ENCODE results near the gene TRIM29.

Gene TRIM29

GRCh38 chr11:120137187-120137610, 714 bp downstream of the TRIM29 start:
- no peak for DNase-seq

DNA sequence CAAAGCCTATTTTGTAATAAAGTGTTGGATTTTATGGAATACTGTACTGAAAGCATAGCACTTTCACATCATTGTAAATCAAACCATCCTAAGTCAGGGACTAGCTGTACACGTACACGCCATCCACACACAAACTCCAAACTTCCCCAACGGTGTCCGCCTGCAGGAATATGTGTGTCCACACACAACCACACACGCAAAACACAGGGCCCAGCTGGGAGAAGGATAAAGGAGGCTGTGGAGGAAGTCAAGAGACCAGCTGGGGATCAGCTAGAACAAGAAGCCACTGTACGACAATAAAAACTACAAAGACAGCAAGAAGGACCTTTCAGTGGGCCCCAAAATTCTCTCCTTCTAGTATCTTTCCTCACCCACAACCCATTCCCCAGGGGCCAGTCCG, 1.6 kb downstream of the TRIM29 start:
- no peak for DNase-seq

DNA sequence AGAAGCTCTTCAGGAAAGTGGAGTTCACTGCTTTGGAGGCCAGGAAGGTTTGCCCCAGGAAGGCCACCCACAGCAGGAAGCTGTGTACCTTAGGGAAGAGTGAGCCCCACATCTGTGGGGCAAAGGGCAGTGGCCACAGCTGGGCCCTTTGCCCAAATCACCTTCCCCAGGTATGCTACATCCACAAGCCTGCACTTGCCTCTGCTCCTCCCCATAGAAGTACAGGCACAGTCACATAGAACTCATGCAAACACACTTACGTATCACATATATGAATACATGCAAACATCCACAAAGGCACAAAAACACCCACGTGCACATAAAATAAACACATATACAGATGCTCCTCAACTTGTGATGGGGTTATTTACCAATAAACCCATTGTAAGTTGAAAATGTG, 2.1 kb downstream of the TRIM29 start:
- no peak for DNase-seq

- no peak for DNase-seq
Measured at GRCh38 chr11:120134931-120135228, 3.0 kb downstream of the TRIM29 start.

DNA sequence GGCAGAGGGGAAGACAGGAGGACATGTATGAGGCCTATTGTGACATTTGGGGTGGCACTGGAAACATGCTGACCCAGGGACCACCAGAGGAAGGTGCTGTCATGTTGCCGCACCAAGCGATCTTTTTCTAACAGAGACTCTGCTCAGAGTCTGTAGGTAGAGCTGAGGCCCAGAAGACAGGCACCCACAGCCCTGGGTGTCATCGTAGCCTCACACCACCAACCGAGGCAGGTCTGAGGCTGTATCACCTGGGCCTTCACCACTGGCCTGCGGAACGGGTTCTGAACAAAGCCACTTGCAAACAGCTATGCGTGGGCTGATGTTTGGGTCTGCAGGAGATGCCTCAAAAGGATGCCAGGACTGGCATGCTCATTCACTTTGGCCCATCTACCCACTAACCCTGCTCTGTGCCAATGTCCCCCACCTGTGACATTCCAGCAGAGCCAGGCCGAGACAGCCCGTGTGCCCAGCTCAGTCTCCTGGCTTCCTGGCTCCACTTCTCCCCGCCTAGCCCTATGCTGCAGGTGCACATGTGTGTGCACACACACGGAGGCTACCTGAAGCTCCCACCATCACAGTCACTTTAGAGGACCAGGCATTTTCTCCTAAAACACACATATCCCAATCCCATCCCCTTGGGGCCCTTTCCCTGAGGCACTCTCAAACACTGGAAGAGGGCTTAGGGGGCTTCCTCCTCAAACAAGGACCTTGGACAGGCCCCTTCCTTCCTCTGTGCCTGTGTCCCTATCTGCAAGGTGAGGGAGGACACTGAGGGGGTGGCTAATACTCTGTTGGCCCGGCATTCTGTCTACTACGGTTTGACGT, 3.6 kb downstream of the TRIM29 start:
- DNase-seq, result no peak

DNA sequence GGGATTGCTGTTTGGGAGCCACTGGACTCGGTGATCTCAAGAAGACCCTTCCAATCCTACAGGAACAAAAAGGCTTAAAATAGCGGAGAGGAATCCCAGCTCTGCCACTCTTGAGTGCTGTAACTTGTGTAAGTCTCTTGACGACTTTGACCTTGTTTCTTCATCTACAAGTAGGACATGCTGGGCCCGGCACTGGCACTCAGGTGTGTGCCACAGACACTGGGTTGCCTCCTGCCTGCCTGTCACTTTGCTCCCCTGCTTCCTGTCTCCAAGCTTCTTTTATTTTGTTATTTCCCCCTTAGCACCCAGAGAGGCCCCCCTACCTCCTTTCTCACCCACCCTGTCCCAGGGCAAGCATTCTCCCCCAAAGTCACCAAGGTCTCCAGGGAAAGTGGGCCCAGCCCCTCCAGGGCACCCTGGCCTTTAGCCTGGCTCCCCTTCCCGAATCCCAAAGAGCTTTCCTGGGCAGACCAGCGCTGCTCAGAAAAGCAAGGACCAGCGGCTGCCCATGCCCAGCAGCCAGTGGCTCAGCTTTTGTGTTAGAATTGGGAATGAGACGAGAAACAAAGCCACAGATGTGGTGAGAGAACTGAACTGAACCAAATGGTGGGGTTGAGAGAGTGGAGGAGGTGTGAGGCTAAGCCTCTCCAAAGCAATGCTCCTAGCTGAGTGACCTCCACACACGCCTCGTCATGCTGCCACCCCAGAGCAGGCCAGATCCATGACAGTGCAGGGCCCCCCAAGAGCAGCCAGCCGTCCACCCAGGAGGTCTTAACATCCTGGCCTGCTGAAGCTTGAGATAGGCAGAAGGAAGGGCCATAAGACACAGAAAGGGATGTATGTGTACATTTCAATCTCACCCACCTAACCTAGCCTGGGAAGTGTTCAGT, 4.5 kb downstream of the TRIM29 start:
- no peak for DNase-seq

GRCh38 chr11:120132645-120133185, 5.2 kb downstream of the TRIM29 start:
- DNase-seq, result no peak

DNA sequence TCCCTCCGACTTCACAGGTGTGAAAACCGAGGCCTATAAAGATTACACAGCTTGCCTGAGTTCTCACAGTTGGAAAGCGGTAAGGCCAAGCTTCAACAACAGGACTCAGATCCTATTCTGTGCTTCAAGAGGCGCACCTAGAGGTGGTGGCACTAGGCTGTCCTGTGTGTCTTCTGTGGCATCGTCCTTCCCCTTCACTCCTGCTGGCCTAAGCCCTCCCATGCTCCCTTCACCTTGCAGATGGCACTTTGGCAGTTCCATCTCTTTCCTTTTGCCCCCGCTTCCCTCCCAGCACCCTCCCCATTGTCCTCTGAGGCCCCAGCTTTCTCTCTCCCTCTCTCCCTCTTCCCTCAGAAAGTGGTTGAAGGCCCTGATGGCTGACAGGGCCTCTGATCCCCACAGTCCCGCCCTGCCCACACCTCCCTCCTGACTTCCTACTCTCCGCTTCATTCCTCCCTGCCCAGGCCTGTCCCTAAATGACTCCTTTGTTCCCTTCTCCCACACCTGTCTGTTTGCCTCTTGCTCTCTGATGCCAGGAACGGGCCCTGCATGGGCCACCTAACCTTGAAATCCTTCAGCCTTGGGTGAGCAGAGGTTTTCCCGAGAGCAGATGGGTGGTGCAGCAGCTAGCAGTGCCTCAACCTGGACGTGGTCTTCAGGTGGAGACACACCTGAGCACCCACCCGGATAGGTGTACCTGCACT, 5.8 kb downstream of the TRIM29 start:
- DNase-seq, result no peak

DNA sequence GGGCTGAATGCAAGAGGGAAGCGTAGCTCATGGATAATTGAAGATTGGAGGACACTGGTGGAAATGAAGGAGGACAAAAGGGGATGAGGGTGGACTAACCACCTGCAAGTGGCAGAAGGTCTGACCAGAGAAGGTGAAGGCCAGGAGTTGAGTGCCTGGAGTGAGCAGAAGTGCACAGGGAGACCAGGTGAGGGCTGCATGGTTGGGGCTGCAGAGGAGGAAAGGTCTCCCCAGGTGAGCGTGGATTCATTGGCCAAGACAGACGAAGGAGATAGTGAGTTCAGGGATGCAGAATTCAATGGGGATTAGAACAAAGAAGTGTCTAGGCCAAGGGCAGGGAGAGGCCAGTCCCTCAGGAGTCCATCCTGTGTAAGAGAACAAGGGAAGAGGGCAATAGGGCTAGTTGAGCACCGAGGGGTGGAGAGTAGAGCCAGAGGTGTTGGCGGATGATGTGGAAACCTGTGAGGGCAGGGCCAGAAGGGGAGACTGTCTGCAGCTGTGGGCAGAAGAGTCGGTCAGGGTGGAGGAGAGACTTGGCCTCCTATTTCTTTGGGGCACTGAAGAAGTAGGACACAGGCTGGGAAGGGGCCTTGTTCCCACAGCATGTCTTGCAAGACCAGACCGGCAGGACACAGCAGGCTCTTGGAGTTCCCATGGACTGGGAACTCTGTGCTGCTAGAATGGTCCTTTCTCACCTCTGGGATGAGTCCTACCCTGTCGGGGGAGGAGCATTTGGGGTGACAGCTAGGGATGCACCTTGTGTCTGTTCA, 6.7 kb downstream of the TRIM29 start:
- DNase-seq, result no peak

GRCh38 chr11:120130176-120130980, 7.5 kb downstream of the TRIM29 start:
- DNase-seq, result no peak

DNA sequence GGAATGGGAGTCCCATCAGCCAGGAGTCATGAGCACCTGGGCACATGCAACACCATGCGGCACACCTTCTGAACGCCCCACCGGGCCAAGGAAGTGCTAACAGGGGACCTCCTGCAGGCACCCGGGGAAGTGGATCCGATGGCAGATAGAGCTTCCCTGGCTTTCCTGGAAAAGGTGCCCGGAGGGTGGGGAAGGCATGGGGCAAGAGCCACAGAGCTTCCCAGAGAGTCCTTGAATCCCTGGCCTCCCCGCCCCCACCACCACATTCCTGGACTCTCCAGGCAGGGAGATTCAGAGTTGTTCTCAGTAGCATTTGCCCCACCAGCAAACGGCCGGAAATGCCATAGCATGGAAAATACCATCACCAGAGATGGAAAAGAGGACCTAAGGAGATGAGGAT, 8.3 kb downstream of the TRIM29 start:
- DNase-seq, result no peak

DNA sequence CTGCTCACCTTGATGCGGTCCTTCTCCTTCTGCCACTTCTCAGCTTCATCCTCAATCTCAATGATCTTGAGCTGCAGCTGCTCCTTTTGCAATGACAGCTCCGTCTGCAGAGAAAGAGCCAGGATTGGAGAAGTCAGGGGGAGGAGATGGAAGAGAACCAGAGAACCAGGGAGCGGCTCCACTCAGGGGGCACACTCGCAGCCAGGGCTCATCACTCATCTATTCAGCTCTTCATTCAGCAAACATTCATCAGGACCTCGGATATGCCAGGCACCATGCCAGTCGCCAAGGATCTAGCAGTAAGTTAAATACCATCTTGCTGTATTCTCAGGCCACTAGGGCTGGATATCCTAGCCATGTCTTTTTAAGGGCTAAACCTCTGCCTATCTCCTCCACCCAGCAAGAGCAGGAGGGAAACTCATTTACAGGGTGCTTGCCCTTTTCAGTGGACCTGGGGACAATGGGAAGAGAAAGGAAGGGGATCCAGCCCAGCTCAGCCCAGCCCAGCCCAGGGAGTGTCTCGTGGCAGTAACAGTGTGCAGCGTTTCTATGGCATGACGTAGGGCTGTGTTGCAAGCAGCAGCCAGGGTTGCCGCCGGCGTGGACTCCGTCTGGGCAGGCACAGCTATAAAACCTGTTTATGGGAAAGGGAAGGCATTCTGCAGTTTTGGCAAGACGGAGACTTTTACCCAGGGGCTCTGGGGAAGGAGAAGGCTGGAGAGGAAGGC, 9.4 kb downstream of the TRIM29 start:
- no peak for DNase-seq

DNA sequence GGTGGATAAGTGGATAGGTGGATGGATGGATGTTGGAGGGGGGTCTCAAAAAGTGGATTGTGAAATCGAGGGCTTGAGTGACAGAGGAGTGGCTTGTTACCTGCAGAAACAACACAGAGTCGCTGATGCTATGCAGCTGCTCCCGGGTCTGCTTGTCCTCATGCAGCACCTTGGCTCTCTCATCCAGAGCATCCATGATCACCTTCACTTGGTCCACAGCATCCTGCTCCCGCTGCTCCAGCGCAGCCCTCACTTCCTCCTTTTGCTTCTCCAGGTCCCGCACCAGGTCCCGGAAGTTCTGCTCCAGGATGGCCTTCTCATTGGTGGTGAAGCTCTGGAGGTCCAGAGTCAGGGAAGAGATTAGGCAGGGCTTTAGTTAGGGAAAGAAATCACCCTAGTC, 10.7 kb downstream of the TRIM29 start:
- DNase-seq, result no peak

GRCh38 chr11:120126620-120127019, 11.3 kb downstream of the TRIM29 start:
- DNase-seq, result no peak

GRCh38 chr11:120125509-120125908, 12.4 kb downstream of the TRIM29 start:
- DNase-seq, result no peak

DNA sequence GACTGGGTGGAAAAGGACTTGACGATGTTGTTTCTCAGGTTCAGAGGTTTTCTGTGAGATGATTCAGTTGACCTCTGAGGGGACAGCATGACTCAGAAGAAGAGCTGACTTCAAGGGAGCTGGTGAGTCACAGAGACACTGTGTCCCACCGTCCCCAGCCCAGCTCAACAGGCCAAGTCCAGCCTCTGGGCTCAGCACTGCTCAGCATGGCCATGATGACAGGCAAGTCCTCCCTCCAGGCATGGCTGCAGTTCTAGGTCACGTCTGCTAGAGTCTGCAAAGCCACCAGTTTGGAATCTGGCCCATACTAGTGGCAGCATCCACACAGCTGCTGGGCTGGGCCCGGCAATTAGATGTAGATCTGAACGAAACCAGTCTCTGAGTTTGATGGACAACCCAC, 12.9 kb downstream of the TRIM29 start:
- no peak for DNase-seq

- DNase-seq, result no peak
Measured at GRCh38 chr11:120124355-120124754, 13.6 kb downstream of the TRIM29 start.

- DNase-seq, result no peak
Measured at GRCh38 chr11:120123946-120124345, 14.0 kb downstream of the TRIM29 start.

- DNase-seq, result no peak
Measured at GRCh38 chr11:120122924-120123683, 14.8 kb downstream of the TRIM29 start.

- DNase-seq, result no peak
Measured at GRCh38 chr11:120121914-120122473, 15.9 kb downstream of the TRIM29 start.
